HEK293 (cell line): ENCODE data around the gene ZNF579.
"Not testable (repeated sequence)": the region's sequence is repeated elsewhere in the genome, so short reads cannot be mapped to it uniquely, and the experiment has no call there.

Experiments
- CTCF ChIA-PET: fragments of 350-600 bp; formaldehyde crosslinking; extraction: SDS; loops from one replicate; lab custom pipeline; 2021; ENCODE audit warnings: antibody characterized with exemption; lab: Yijun Ruan, JAX
- POLR2A ChIA-PET: fragments of 300-600 bp; formaldehyde crosslinking; extraction: SDS; loops from one replicate; lab custom pipeline; 2020; ENCODE audit warnings: antibody characterized with exemption, inconsistent platforms; lab: Yijun Ruan, JAX
- H3K27ac ChIP-seq: fragments of 200-500 bp; sonication (Bioruptor generic); 2 replicates; pipeline ENCODE4 v1.5.1; 2014; ENCODE audit warnings: low read depth, low read length, control low read depth, inconsistent platforms; ENCODE audit errors: extremely low read depth
- H3K36me3 ChIP-seq, 2 experiments: fragments of 200-500 bp in 1 of 2; sonication (Bioruptor generic) in 1 of 2; 1 replicate in 1 of 2; 2 replicates in 1 of 2; pipeline ENCODE4 v1.5.1; 2014 to 2017; ENCODE audit warnings: inconsistent platforms in 2 of 2, low read length in 2 of 2; ENCODE audit not compliant: control insufficient read depth in 2 of 2, insufficient read depth in 1 of 2
- H3K4me1 ChIP-seq: fragments of 200-500 bp; sonication (Bioruptor generic); 2 replicates; pipeline ENCODE4 v1.5.1; 2014; ENCODE audit warnings: mild to moderate bottlenecking, low read length, inconsistent platforms; ENCODE audit not compliant: control insufficient read depth, insufficient read depth
- H3K4me3 ChIP-seq: 2 replicates; pipeline ENCODE4 v1.5.1; 2011; ENCODE audit warnings: low read depth, mild to moderate bottlenecking, control low read depth, low read length, moderate library complexity
- H3K9me3 ChIP-seq: fragments of 200-500 bp; sonication (Bioruptor generic); 2 replicates; pipeline ENCODE4 v1.5.1; 2014; ENCODE audit warnings: low read depth, low read length, inconsistent platforms; ENCODE audit not compliant: control insufficient read depth, insufficient read depth
- GLIS2 ChIP-seq: fragments of 450-650 bp; formaldehyde crosslinking; IDR thresholded peaks from 2 replicates; pipeline ENCODE4 v1.5.1; 2016; ENCODE audit warnings: missing biosample characterization, missing genetic modification characterization
- KLF16 ChIP-seq: fragments of 450-650 bp; formaldehyde crosslinking; IDR thresholded peaks from 2 replicates; pipeline ENCODE4 v1.5.1; 2017; ENCODE audit warnings: missing biosample characterization, missing genetic modification characterization
- OSR2 ChIP-seq: fragments of 450-650 bp; formaldehyde crosslinking; IDR thresholded peaks from 2 replicates; pipeline ENCODE4 v1.5.1; 2016; ENCODE audit warnings: missing biosample characterization, missing genetic modification characterization
- ZBTB1 ChIP-seq: fragments of 450-650 bp; formaldehyde crosslinking; IDR thresholded peaks from 2 replicates; pipeline ENCODE4 v1.5.1; 2016; ENCODE audit warnings: missing biosample characterization, missing genetic modification characterization
- ZNF121 ChIP-seq: fragments of 450-650 bp; formaldehyde crosslinking; IDR thresholded peaks from 2 replicates; pipeline ENCODE4 v1.5.1; 2016; ENCODE audit warnings: missing biosample characterization, missing genetic modification characterization
- ZNF146 ChIP-seq: fragments of 450-650 bp; formaldehyde crosslinking; IDR thresholded peaks from 2 replicates; pipeline ENCODE4 v1.5.1; 2016; ENCODE audit warnings: missing biosample characterization, missing genetic modification characterization
- ZNF514 ChIP-seq: fragments of 450-650 bp; formaldehyde crosslinking; IDR thresholded peaks from 2 replicates; pipeline ENCODE4 v1.5.1; 2016; ENCODE audit warnings: missing biosample characterization, missing genetic modification characterization
- ZNF529 ChIP-seq: fragments of 450-650 bp; formaldehyde crosslinking; IDR thresholded peaks from 2 replicates; pipeline ENCODE4 v1.5.1; 2017; ENCODE audit warnings: missing genetic modification characterization, missing biosample characterization; ENCODE audit not compliant: insufficient replicate concordance
- ZNF530 ChIP-seq: fragments of 450-650 bp; formaldehyde crosslinking; IDR thresholded peaks from 2 replicates; pipeline ENCODE4 v1.5.1; 2016; ENCODE audit warnings: low read depth, missing biosample characterization, missing genetic modification characterization
- ZNF654 ChIP-seq: fragments of 450-650 bp; formaldehyde crosslinking; IDR thresholded peaks from 2 replicates; pipeline ENCODE4 v1.5.1; 2016; ENCODE audit warnings: low read depth, missing biosample characterization, missing genetic modification characterization
- ZNF843 ChIP-seq: fragments of 450-650 bp; formaldehyde crosslinking; IDR thresholded peaks from 2 replicates; pipeline ENCODE4 v1.5.1; 2016; ENCODE audit warnings: missing biosample characterization, missing genetic modification characterization
- ZSCAN16 ChIP-seq: fragments of 450-650 bp; formaldehyde crosslinking; IDR thresholded peaks from 2 replicates; pipeline ENCODE4 v1.5.1; 2016; ENCODE audit warnings: missing biosample characterization, missing genetic modification characterization
- TF ChIP-seq, protein P1 (sequence below): sonication (generic); formaldehyde crosslinking; IDR thresholded peaks from 2 replicates; pipeline ENCODE4 v1.8.1; 2022; ENCODE audit warnings: mild to moderate bottlenecking, moderate library complexity, missing genetic modification reagents
- TF ChIP-seq, protein P2 (sequence below): fragments of 450-650 bp; formaldehyde crosslinking; IDR thresholded peaks from 2 replicates; pipeline ENCODE4 v1.5.1; 2016; ENCODE audit warnings: missing biosample characterization, missing genetic modification characterization
- TF ChIP-seq, protein P3 (sequence below): IDR thresholded peaks from 2 replicates; pipeline ENCODE4 v1.6.1; 2011; ENCODE audit warnings: mild to moderate bottlenecking, low read depth, low read length, borderline replicate concordance
- TF ChIP-seq, protein P4 (sequence below): fragments of 450-650 bp; formaldehyde crosslinking; IDR thresholded peaks from 2 replicates; pipeline ENCODE4 v1.5.1; 2016; ENCODE audit warnings: missing biosample characterization, missing genetic modification characterization

The ZNF579 gene

DNA sequence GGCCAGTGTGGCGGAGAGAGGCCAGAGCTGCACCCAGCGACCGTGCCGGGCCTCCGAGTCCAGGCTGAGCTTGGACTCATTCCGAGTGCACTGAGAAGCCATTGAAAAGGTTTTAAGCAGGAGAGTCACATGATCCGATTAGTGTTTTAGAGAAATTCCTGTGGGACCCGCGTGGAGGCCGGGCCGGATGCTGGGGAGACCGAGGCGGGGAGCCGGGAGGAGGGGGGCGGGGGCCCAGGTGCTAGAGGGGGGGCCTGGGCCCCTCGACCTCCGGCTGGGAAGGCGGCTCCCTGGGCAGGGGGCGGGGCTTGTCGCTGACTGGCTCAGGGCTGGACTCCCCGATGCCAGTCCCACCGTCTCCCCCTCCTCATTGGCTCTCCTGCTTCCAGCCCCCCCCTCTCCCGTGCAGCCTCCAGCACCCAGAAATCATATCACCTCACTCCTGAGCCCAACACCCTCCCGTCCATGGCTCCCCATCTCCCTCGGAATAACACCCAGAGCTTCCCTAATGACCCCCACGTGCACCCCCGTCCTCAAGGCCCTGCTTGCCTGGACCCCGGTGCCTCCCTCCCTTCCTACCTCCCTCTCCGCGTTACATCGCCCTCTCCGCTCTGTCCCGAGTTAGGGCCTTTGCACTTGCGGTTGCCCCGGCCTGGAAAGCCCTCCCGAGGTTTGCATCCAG is 5.2 kb upstream of the ZNF579 start (continued):
- TF ChIP-seq ZNF843 (tag by site-specific recombination) (0 out of 2 replicates have a peak, but pooled peaks have one; percentile 16), OSR2 (tag by site-specific recombination) (no peak), ZSCAN16 (tag by site-specific recombination) (no peak), KLF16 (peak; percentile 32; the same call in 1 of the 2 replicates)

DNA sequence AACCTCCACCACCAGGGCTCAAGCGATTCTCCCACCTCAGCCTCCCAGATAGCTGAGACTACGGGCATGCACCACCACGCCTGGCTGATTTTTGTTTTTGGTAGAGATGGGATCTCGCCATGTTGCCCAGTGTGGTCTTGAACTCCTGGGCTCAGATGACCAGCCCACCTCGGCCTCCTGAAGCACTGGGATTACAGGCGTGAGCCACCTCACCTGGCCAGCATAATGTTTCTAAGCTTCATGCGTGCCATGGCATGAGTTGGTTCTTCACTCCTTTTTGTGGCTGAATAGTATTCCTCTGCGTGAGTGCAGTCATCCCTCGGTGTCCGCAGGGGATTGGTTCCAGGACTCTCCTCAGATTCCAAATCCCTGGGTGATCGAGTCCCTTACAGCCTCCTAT is 4.2 kb upstream of the ZNF579 start:
- Histone ChIP-seq H3K4me1 (peaks cover 11% of the 10 kb centered on the region), H3K9me3 (no peaks in the 10 kb centered on the region), H3K36me3 (no peaks in the 10 kb centered on the region; a peak in 1 of 3 replicates), H3K4me3 (no peak overlapping the region), H3K27ac (no peak overlapping the region)
- POLR2A ChIA-PET, result interaction anchor here (1.2 to 6.9 kb wide), 3 partner anchors 13 to 21 kb away, joined by 3 to 71 read pairs (median 7); partner anchors contain the start of genes FIZ1, ZNF524 and ZNF865
- TF ChIP-seq ZNF146 (tag by site-specific recombination) (peak; percentile 98), ZBTB1 (tag by site-specific recombination) (no peak), GLIS2 (tag by site-specific recombination) (no peak), ZNF514 (tag by site-specific recombination) (no peak), ZNF121 (tag by site-specific recombination) (peak; percentile 66), ZNF530 (no peak), ZNF529 (no peak), ZNF654 (tag by site-specific recombination) (no peak)
- TF ChIP-seq, protein P1, sequence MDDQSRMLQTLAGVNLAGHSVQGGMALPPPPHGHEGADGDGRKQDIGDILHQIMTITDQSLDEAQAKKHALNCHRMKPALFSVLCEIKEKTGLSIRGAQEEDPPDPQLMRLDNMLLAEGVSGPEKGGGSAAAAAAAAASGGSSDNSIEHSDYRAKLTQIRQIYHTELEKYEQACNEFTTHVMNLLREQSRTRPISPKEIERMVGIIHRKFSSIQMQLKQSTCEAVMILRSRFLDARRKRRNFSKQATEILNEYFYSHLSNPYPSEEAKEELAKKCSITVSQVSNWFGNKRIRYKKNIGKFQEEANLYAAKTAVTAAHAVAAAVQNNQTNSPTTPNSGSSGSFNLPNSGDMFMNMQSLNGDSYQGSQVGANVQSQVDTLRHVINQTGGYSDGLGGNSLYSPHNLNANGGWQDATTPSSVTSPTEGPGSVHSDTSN (CRISPR knock-in tag), result no peak
- TF ChIP-seq, protein P2, sequence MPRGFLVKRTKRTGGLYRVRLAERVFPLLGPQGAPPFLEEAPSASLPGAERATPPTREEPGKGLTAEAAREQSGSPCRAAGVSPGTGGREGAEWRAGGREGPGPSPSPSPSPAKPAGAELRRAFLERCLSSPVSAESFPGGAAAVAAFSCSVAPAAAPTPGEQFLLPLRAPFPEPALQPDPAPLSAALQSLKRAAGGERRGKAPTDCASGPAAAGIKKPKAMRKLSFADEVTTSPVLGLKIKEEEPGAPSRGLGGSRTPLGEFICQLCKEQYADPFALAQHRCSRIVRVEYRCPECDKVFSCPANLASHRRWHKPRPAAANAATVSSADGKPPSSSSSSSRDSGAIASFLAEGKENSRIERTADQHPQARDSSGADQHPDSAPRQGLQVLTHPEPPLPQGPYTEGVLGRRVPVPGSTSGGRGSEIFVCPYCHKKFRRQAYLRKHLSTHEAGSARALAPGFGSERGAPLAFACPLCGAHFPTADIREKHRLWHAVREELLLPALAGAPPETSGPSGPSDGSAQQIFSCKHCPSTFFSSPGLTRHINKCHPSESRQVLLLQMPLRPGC (tag by site-specific recombination), result no peak
- TF ChIP-seq, protein P3, sequence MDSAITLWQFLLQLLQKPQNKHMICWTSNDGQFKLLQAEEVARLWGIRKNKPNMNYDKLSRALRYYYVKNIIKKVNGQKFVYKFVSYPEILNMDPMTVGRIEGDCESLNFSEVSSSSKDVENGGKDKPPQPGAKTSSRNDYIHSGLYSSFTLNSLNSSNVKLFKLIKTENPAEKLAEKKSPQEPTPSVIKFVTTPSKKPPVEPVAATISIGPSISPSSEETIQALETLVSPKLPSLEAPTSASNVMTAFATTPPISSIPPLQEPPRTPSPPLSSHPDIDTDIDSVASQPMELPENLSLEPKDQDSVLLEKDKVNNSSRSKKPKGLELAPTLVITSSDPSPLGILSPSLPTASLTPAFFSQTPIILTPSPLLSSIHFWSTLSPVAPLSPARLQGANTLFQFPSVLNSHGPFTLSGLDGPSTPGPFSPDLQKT, result no peak
- TF ChIP-seq, protein P4, sequence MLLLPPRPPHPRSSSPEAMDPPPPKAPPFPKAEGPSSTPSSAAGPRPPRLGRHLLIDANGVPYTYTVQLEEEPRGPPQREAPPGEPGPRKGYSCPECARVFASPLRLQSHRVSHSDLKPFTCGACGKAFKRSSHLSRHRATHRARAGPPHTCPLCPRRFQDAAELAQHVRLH (tag by site-specific recombination), result peak; percentile 54
- CTCF ChIA-PET, result no interaction called here

DNA sequence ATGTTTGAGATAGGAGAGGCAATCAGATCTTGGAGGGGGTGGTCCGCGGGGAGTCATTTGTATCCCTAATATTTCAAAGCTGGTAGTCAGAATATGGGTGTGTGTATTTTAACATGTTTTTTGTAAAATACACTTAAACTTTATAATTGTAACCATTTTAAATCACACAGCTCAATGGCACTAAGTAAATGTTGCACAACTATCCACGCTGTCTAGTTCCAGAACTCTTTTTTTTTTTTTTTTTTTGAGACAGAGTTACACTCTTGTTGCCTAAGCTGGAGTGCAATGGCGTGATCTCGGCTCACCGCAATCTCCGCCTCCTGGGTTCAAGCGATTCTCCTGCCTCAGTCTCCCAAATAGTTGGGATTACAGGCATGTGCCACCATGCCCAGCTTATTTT is 3.2 kb upstream of the ZNF579 start:
- not testable (repeated sequence) for H3K27ac ChIP-seq, H3K4me3 ChIP-seq, H3K36me3 ChIP-seq, H3K9me3 ChIP-seq
- ChIA-PET CTCF (interaction anchor here (0.7 to 1.9 kb wide), 4 partner anchors 42 to 80 kb away, joined by 3 to 6 read pairs (median 4); no protein-coding TSS in a partner anchor), POLR2A (interaction anchor here (0.6 to 6.9 kb wide), 3 partner anchors 14 to 108 kb away, joined by 3 to 71 read pairs (median 4); partner anchors contain the start of genes FIZ1, ZNF524 and ZNF784)
- H3K4me1 ChIP-seq, result peaks cover 11% of the 10 kb centered on the region; the same call in 1 of the 2 replicates

DNA sequence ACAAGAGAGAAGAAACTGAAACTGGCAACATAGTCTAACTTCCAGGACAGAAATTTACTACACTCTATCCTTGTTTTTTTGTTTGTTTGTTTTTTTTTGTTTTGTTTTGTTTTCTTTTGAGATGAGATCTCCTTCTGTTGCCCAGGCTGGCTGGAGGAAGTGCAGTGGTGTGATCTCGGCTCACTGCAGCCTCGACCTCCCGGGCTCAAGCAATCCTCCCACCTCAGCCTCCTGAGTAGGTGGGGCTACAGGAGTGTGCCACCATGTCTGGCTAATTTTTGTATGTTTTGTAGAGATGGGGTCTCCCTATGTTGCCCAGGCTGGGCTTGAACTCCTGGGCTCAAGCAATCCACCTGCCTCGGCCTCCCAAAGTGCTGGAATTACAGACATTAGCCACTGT is 1.6 kb upstream of the ZNF579 start:
- CTCF ChIA-PET, result interaction anchor here (1.0 kb wide), 1 partner anchor 77 kb away, joined by 3 read pairs; no protein-coding TSS in a partner anchor
- peaks cover 11% of the 10 kb centered on the region; the same call in 1 of the 2 replicates for H3K4me1 ChIP-seq

More for the DNA sequence above, 1.6 kb upstream of the ZNF579 start:
- H3K4me3 ChIP-seq, H3K27ac ChIP-seq, H3K9me3 ChIP-seq: not testable (repeated sequence)
- peaks cover 0 to 13% of the 10 kb centered on the region in 2 experiments; a peak in 2 of 3 replicates for H3K36me3 ChIP-seq
- POLR2A ChIA-PET, result interaction anchor here (3.2 kb wide), 1 partner anchor 17 kb away, joined by 21 read pairs; the partner anchor contains the start of genes FIZ1 and ZNF524
